Smooth muscle cell (in vitro differentiated cells): ENCODE results near the gene PET100. TPM values are rescaled to one million over a fixed set of nuclear protein-coding genes. Genes with fewer than 3 reads are reported as not detected.

Experiments
- DNase-seq: peaks from one replicate; lab custom pipeline; 2025; ENCODE audit not compliant: unreplicated experiment; lab: John Stamatoyannopoulos, UW
- H2AFZ ChIP-seq: fragments of 200-600 bp; sonication (generic); 2 replicates; pipeline ENCODE4 v1.6.0; 2016; ENCODE audit warnings: antibody characterized with exemption, low read depth, mild to moderate bottlenecking
- H3F3A ChIP-seq: fragments of 200-600 bp; sonication (generic); 2 replicates; pipeline ENCODE4 v1.6.0; 2017; ENCODE audit warnings: antibody characterized with exemption, low read depth
- H3K27ac ChIP-seq: fragments of 200-600 bp; sonication (generic); 2 replicates; pipeline ENCODE4 v1.5.1; 2016; ENCODE audit warnings: low read depth, mild to moderate bottlenecking
- H3K27me3 ChIP-seq: fragments of 200-600 bp; sonication (generic); 2 replicates; pipeline ENCODE4 v1.6.1; 2016; ENCODE audit warnings: low read depth, mild to moderate bottlenecking
- H3K36me3 ChIP-seq: fragments of 200-600 bp; sonication (generic); 2 replicates; pipeline ENCODE4 v1.5.1; 2016; ENCODE audit warnings: low read depth
- H3K4me1 ChIP-seq: fragments of 200-600 bp; sonication (generic); 2 replicates; pipeline ENCODE4 v1.5.1; 2016; ENCODE audit warnings: low read depth
- H3K4me2 ChIP-seq: fragments of 200-600 bp; sonication (generic); 2 replicates; pipeline ENCODE4 v1.6.0; 2016; ENCODE audit warnings: mild to moderate bottlenecking
- H3K4me3 ChIP-seq: fragments of 200-600 bp; sonication (generic); 2 replicates; pipeline ENCODE4 v1.5.1; 2016; ENCODE audit warnings: mild to moderate bottlenecking
- H3K79me2 ChIP-seq: fragments of 200-600 bp; sonication (generic); 2 replicates; pipeline ENCODE4 v1.6.0; 2016; ENCODE audit warnings: low read depth, mild to moderate bottlenecking
- H3K9ac ChIP-seq: fragments of 200-600 bp; sonication (generic); 2 replicates; pipeline ENCODE4 v1.6.0; 2016; ENCODE audit warnings: low read depth
- H3K9me3 ChIP-seq: fragments of 200-600 bp; sonication (generic); replicated peaks from 2 replicates; pipeline ENCODE4 v1.5.1; 2016; ENCODE audit warnings: low read depth
- H4K20me1 ChIP-seq: fragments of 200-600 bp; sonication (generic); 2 replicates; pipeline ENCODE4 v1.6.0; 2016; ENCODE audit warnings: low read depth
- CTCF ChIP-seq: fragments of 200-600 bp; sonication (generic); IDR thresholded peaks from 2 replicates; pipeline ENCODE4 v1.5.1; 2017; ENCODE audit warnings: borderline replicate concordance, mild to moderate bottlenecking, antibody characterized with exemption; ENCODE audit not compliant: insufficient read depth, poor library complexity, severe bottlenecking
- WGBS: methylation state at CpG from one replicate; pipeline ENCODE4 v1.1.7; 2016; ENCODE audit warnings: low lambda C conversion rate; 5-methylcytosine and 5-hydroxymethylcytosine counted together
- polyA plus RNA-seq: library from polyadenylated mRNA; unstranded; fragments of >200 nt; fragmentation: Nextera tagmentation; extraction: Ambion mirVana; gene quantifications from 2 replicates; pipeline ENCODE4 v1.2.1, GENCODE V29; 2016
- total RNA-seq: library from RNA; depleted of rRNA; stranded (reverse); fragments of >200 nt; gene quantifications from 2 replicates; pipeline ENCODE4 v1.2.3, GENCODE V29; 2014

Gene PET100
- total and polyA plus RNA-seq, 2 experiments from 2014 or later, result 22.1 to 354 TPM

DNA sequence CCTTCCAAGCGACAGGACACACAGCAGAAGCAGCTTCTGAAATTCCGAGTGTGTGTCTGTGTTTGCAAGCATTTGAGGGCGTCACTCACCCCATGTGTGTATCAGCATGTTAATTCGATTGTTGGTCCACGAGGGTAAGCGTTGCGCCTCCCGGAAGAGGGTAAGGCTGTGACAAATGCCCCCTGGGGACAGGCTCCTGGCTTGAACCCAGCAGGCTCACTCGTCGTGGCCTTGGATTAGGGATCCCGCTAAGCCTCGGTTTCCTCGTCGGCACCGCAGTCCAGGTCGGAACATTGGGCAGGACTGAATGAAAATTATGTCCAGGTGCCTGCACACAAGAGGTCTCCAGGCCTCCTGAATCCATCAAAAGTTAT is 6.7 kb downstream of the PET100 start:
- DNase-seq, result no peak
- no peak overlapping the region for H3K4me3 ChIP-seq
- no peak overlapping the region for H3K27ac ChIP-seq
- no peak overlapping the region for H3K9ac ChIP-seq
- H3K79me2 ChIP-seq, result no peaks in the 10 kb centered on the region
- H3F3A ChIP-seq, result no peaks in the 10 kb centered on the region
- peak overlapping the region; percentile 82 for H3K4me2 ChIP-seq
- H3K27me3 ChIP-seq, result peaks cover 30% of the 10 kb centered on the region
- H3K4me1 ChIP-seq, result no peaks in the 10 kb centered on the region
- H4K20me1 ChIP-seq, result no peaks in the 10 kb centered on the region
- 87% methylated on average over 16 of the region's 16 CpGs for WGBS
- no peak overlapping the region for H2AFZ ChIP-seq
- H3K9me3 ChIP-seq, result no peaks in the 10 kb centered on the region
- no peaks in the 10 kb centered on the region for H3K36me3 ChIP-seq
- TF ChIP-seq CTCF, result no peak

DNA sequence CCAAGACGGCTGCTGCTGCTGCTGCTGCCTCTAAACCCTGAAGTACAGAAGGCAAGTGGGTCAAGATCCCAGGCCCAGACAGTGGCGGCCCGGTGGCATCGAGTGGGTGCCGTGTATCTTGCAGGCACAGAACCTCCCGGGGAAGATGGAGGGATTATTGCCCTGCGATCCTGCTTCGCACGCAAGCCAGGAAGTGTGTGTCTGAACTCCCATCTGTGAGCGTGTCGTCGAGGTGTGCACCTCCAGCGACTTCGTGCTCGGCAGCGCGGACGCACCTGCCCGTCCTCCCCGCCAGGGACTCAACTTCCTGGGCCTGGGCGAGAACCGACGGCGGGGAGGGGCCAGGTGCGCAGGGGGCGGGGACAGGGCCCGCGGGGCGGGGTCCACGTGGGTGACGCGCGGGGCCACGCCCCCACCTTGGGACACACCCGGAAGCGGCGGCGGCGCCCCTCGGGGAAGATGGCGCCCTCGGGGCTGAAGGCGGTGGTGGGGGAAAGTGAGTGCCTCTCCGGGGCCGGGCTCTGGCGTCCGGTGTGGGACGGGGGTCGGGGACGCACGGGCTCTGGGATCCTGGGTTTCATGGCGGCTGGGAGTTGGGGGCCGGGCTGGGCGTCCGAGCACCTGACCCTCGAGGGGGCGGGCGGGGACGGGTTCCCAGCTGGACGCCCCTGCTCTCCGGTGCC is 7.2 kb downstream of the PET100 start, which contains the start of gene STXBP2:
Gene STXBP2, plus strand, starts transcription at position 420 of the 683 bp plus-strand sequence. Its CDS starts 40 bp downstream, at position 460.
- Histone ChIP-seq H2AFZ (no peak within 1 kb of the TSS), H3K27me3 (peaks cover 30% of the 10 kb centered on the region), H3K9me3 (no peaks in the 10 kb centered on the region), H3K4me3 (peak within 1 kb of the TSS; percentile 58), H3K36me3 (no peaks in the 10 kb centered on the region), H3K4me2 (peak within 1 kb of the TSS; percentile 82), H4K20me1 (no peaks in the 10 kb centered on the region), H3K27ac (no peak within 1 kb of the TSS), H3K79me2 (no peaks in the 10 kb centered on the region), H3K4me1 (no peaks in the 10 kb centered on the region), H3K9ac (peak within 1 kb of the TSS; percentile 62), H3F3A (no peaks in the 10 kb centered on the region)
- TF ChIP-seq CTCF, result no peak
- no peak for DNase-seq
- 27% methylated on average over 24 of the region's 61 CpGs for WGBS

GRCh38 chr19:7637374-7638256 is 8.0 kb downstream of the PET100 start:
- no peaks in the 10 kb centered on the region for H3F3A ChIP-seq
- peaks cover 30% of the 10 kb centered on the region for H3K27me3 ChIP-seq
- H3K4me3 ChIP-seq, result peak overlapping the region; percentile 58
- H2AFZ ChIP-seq, result no peak overlapping the region
- no peaks in the 10 kb centered on the region for H3K4me1 ChIP-seq
- no peaks in the 10 kb centered on the region for H4K20me1 ChIP-seq
- H3K9ac ChIP-seq, result peak overlapping the region; percentile 62
- no peak for TF ChIP-seq CTCF
- H3K9me3 ChIP-seq, result no peaks in the 10 kb centered on the region
- no peak overlapping the region for H3K27ac ChIP-seq
- H3K79me2 ChIP-seq, result no peaks in the 10 kb centered on the region
- DNase-seq, result no peak
- no peaks in the 10 kb centered on the region for H3K36me3 ChIP-seq
- H3K4me2 ChIP-seq, result peak overlapping the region; percentile 82
- 49% methylated on average over 29 of the region's 30 CpGs for WGBS
